Gastrocnemius medialis (tissue), 4 donors: ENCODE data around the gene STAT5A. TPM values are rescaled to one million over a fixed set of nuclear protein-coding genes. Genes with fewer than 3 reads are reported as not detected.
A peak's percentile ranks its signal among the peaks of the same experiment; 100 is the strongest.

Experiments used
- ATAC-seq, 2 donors: fragments of 150-250 bp; one replicate each; pipeline ENCODE4 v1.9.1; 2016
- DNase-seq, 2 donors: peaks; one replicate each; pipeline ENCODE4 v3.0.0-alpha.2; 2019
- H3K27ac ChIP-seq, 4 donors: fragments of 200-600 bp; sonication (generic); 1 replicate in 1 of 4; 2 replicates in 3 of 4; pipeline ENCODE4 v1.5.1; 2016 to 2018; ENCODE audit warnings: mild to moderate bottlenecking in 2 of 4, moderate library complexity in 1 of 4
- H3K27me3 ChIP-seq, 3 donors: fragments of 200-600 bp; sonication (generic) in 2 of 3; 1 replicate in 1 of 3; 2 replicates in 2 of 3; pipeline versions ENCODE4 v1.5.1 to v1.6.0; 2016 to 2019; ENCODE audit warnings: mild to moderate bottlenecking in 1 of 3, moderate library complexity in 1 of 3
- H3K36me3 ChIP-seq, 2 donors: fragments of 200-600 bp; sonication (generic) in 1 of 2; one replicate each; pipeline ENCODE4 v1.5.1; 2017 to 2018
- H3K4me1 ChIP-seq, 2 donors: fragments of 200-600 bp; sonication (generic) in 1 of 2; one replicate each; pipeline ENCODE4 v1.5.1; 2016 to 2017; ENCODE audit warnings: mild to moderate bottlenecking in 2 of 2
- H3K4me3 ChIP-seq, 4 donors: fragments of 200-600 bp; sonication (generic) in 3 of 4; 1 replicate in 1 of 4; 2 replicates in 3 of 4; pipeline ENCODE4 v1.5.1; 2016 to 2019; ENCODE audit warnings: mild to moderate bottlenecking in 2 of 4
- H3K9me3 ChIP-seq, 3 donors: fragments of 200-600 bp; sonication (generic) in 2 of 3; 1 replicate in 1 of 3; 2 replicates in 2 of 3; pipeline ENCODE4 v1.5.1; 2016 to 2019
- POLR2A ChIP-seq, 2 donors: fragments of 450-650 bp; IDR thresholded peaks; one replicate each; pipeline ENCODE4 v1.6.1; 2017; ENCODE audit warnings: antibody characterized with exemption in 2 of 2, mild to moderate bottlenecking in 2 of 2, moderate library complexity in 2 of 2
- in situ Hi-C, 4 donors: fragments of 200-750 bp; cut with MboI; loops; one replicate each; pipeline versions ENCODE4 v1.15.0 to v1.8.0; 2017; ENCODE audit warnings: low sequenced_read_pairs in 4 of 4
- intact Hi-C: fragments of 100-400 bp; cut with DNase I; formaldehyde crosslinking; loops from one replicate; pipeline ENCODE4 v1.15.1; 2023; ENCODE audit warnings: low total_unique reads
- total RNA-seq, 4 donors: library from RNA; depleted of rRNA; stranded (reverse); fragments of >200 nt; gene quantifications; one replicate each; pipeline versions ENCODE4 v1.1.0 to v1.2.3, GENCODE V29; 2016
- TF ChIP-seq, protein P1 (sequence below), 5 experiments: fragments of 450-650 bp in 3 of 5; fragments of 200-600 bp in 2 of 5; sonication (generic) in 2 of 5; IDR thresholded peaks in 4 of 5; conservative IDR thresholded peaks in 1 of 5; 1 replicate in 4 of 5; 2 replicates in 1 of 5; pipeline ENCODE4 v1.5.1; 2016 to 2019; ENCODE audit warnings: antibody characterized with exemption in 5 of 5, mild to moderate bottlenecking in 3 of 5, moderate library complexity in 3 of 5

STAT5A gene
- total RNA-seq, 4 donors from 2014 or later: 36.0 to 87.0 (median 60.7) TPM

DNA sequence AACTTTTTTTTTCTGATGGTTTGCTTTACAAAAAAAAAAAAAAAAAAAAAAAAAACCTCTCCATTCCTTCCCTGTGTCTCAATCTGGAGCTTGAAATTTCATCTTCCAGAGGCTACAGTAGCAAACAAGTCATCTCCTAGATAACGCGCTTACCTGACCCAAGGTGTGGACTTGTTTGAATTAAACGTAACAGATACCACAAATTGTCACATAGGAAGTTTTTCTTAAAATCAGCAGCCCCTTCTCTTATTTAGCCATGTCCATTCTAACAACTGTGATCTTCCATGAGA lies 14.1 kb upstream of the STAT5A start:
- Histone ChIP-seq H3K9me3 (no peaks in the 10 kb centered on the region), H3K27me3 (no peaks in the 10 kb centered on the region), H3K36me3 (no peaks in the 10 kb centered on the region), H3K4me3 (peak overlapping the region in 2 of 4 donors; percentile 89 to 92), H3K4me1 (peaks cover 46 to 58% of the 10 kb centered on the region in 2 donors), H3K27ac (peak overlapping the region; percentile 84 to 94 (median 90))
- in situ Hi-C loops (no loop called here), intact Hi-C loops (loop anchor here (5.0 kb wide), 1 partner anchor 37 kb away; no protein-coding TSS in a partner anchor)
- ATAC-seq (no peak), DNase-seq (no peak)
- TF ChIP-seq, protein P1, sequence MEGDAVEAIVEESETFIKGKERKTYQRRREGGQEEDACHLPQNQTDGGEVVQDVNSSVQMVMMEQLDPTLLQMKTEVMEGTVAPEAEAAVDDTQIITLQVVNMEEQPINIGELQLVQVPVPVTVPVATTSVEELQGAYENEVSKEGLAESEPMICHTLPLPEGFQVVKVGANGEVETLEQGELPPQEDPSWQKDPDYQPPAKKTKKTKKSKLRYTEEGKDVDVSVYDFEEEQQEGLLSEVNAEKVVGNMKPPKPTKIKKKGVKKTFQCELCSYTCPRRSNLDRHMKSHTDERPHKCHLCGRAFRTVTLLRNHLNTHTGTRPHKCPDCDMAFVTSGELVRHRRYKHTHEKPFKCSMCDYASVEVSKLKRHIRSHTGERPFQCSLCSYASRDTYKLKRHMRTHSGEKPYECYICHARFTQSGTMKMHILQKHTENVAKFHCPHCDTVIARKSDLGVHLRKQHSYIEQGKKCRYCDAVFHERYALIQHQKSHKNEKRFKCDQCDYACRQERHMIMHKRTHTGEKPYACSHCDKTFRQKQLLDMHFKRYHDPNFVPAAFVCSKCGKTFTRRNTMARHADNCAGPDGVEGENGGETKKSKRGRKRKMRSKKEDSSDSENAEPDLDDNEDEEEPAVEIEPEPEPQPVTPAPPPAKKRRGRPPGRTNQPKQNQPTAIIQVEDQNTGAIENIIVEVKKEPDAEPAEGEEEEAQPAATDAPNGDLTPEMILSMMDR (IDR thresholded peaks at IDR 0.05 in 4 of 5, conservative IDR thresholded peaks at IDR 0.05 in 1 of 5): no peak
- no peak for TF ChIP-seq POLR2A (IDR thresholded peaks at IDR 0.05)

DNA sequence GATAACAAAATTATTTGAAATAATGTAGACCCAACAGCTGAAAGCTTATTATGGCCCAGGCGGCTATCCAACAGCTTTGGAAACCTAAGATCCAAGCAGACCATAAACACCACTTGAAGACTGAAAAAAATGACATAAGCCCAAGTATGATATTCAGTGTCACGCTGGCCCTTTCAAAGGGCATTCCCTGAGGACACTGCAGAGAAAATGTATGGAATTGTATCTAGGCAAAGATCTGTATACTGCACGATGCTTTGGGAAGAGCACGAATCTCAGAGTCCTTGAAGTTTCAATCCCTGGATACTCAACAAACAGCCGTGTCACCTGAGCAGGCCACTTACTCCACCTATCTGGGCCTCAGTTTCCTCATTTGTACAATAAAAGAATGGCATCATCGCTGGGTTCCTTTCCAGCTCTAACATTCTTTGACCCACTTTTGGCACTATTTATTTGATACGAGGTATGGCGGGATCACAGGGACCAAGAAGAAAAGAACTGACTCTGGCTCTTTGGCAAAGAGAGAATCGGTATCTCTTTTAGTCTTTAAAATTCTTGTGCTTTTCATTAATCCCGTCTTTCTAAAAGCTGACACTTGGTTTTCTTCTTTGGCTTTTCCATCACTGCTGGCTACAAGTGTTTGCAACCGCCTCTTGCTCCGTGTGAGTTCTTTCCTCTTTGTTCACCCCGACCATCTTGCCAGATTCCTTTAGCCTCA lies 13.3 kb upstream of the STAT5A start:
- ATAC-seq: no peak
- Histone ChIP-seq H3K4me3 (peak overlapping the region; percentile 84 to 96 (median 90)), H3K27me3 (no peaks in the 10 kb centered on the region), H3K27ac (peak overlapping the region; percentile 84 to 94 (median 90)), H3K9me3 (no peaks in the 10 kb centered on the region), H3K36me3 (no peaks in the 10 kb centered on the region), H3K4me1 (peaks cover 44 to 61% of the 10 kb centered on the region in 2 donors)
- no peak for DNase-seq
- in situ Hi-C loops (no loop called here), intact Hi-C loops (loop anchor here (5.0 kb wide), 2 partner anchors 38 to 63 kb away; no protein-coding TSS in a partner anchor)
- TF ChIP-seq POLR2A (IDR thresholded peaks at IDR 0.05): peak in 1 of 2 donors; percentile 16
- TF ChIP-seq, protein P1 (IDR thresholded peaks at IDR 0.05 in 4 of 5, conservative IDR thresholded peaks at IDR 0.05 in 1 of 5): no peak

DNA sequence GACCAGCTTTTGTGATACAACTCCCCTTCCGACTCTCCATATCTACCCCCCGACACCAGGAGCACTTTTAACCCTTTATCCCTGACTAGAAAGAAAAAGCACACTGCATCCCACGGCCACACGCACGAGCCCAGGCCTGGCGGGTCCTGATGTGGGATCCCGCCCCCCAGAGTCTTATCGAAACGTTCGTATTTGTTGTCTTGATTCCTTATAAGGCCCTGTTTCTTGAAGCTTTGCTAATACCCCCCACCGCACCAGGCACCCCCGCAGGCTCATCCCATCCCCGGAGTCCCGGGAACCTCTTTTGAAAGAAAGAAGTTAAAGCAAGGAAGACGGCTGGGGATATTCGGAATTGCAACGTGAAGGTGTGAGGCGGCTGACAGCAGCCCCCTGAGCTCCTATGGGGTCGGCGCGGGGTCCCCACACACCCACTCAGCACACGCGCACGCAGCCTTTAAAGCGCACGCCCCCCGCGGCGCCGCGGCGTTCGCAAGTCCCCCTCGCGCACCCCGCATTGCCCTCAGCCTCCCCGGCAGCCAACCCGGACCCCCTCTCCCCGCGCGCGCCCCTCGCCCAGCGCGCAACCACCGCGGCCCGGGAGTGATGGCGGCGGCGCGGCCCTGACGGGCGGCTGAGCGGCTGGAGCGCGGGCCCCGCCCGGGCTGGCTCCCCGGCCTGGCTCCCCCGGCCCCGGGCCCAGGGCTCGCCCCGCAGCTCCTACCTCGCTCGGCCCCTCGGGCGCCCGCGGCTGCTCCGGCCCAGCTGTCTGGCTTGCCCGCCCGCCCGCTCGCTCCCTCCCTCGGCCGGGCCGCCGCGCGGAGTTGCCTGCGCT lies 12.6 kb upstream of the STAT5A start:
- H3K4me1 ChIP-seq: peaks cover 40 to 54% of the 10 kb centered on the region in 2 donors
- intact Hi-C loops: loop anchor here (5.0 kb wide), 1 partner anchor 63 kb away; no protein-coding TSS in a partner anchor
- peak overlapping the region; percentile 84 to 94 (median 90) for H3K27ac ChIP-seq

DNA sequence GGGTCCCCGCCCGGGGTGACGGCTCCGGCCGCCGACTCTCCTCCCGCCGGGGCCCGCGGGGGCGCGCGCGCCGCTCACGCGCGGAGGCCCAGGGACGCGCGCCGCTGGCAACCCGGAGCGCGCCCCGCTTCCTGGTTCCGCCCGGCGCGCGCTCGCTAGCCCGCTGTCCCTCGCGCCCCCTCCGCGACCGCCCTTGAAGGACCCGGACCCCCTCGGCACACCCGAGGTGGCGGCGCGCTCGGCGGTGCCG lies 12.0 kb upstream of the STAT5A start, which contains the start of gene STAT5B:
TSS of gene STAT5B (minus strand) at position 33 of the 250 bp plus-strand sequence. CDS start 44,264 bp downstream, outside the sequence.
- peaks cover 36 to 48% of the 10 kb centered on the region in 2 donors for H3K4me1 ChIP-seq
- H3K4me3 ChIP-seq: peak within 1 kb of the TSS; percentile 84 to 96 (median 90)
- in situ Hi-C loops: no loop called here
- H3K36me3 ChIP-seq: no peaks in the 10 kb centered on the region
- no peaks in the 10 kb centered on the region for H3K9me3 ChIP-seq
- TF ChIP-seq POLR2A (IDR thresholded peaks at IDR 0.05): peak; percentile 85 to 97
- TF ChIP-seq, protein P1 (IDR thresholded peaks at IDR 0.05 in 4 of 5, conservative IDR thresholded peaks at IDR 0.05 in 1 of 5): no peak
- ATAC-seq: peak; percentile 76 to 80
- H3K27me3 ChIP-seq: no peaks in the 10 kb centered on the region
- DNase-seq: peak in 1 of 2 donors; percentile 67
- intact Hi-C loops: loop anchor here (5.0 kb wide), 1 partner anchor 64 kb away; no protein-coding TSS in a partner anchor
- H3K27ac ChIP-seq: peak within 1 kb of the TSS; percentile 89 to 94 (median 90)

More for the DNA sequence above, 12.6 kb upstream of the STAT5A start:
- in situ Hi-C loops: no loop called here
- TF ChIP-seq, protein P1 (IDR thresholded peaks at IDR 0.05 in 4 of 5, conservative IDR thresholded peaks at IDR 0.05 in 1 of 5): no peak
- TF ChIP-seq POLR2A (IDR thresholded peaks at IDR 0.05): no peak
- Histone ChIP-seq H3K36me3 (no peaks in the 10 kb centered on the region), H3K9me3 (no peaks in the 10 kb centered on the region), H3K27me3 (no peaks in the 10 kb centered on the region), H3K4me3 (peak overlapping the region; percentile 84 to 96 (median 90))
- peak; percentile 47 to 51 for ATAC-seq
- DNase-seq: no peak
